Activated CD4-positive, alpha-beta memory T cell treated with anti-CD3 and anti-CD28 coated beads, Interleukin-2, amount 10 ng/mL, durations not matched to agents 7 days and 5 days (primary cell): ENCODE measurements around the gene ENOX1. TPM values are rescaled to one million over a fixed set of nuclear protein-coding genes. Genes with fewer than 3 reads are reported as not detected.

Experiments used
- CTCF ChIA-PET: fragments of 350-600 bp; sonication (Branson Sonifier 250); formaldehyde crosslinking; loops from one replicate; lab custom pipeline; 2021; ENCODE audit warnings: antibody characterized with exemption, inconsistent platforms; lab: Charles Lee
- POLR2A ChIA-PET: fragments of 350-600 bp; sonication (Branson Sonifier 250); formaldehyde crosslinking; loops from one replicate; lab custom pipeline; 2021; ENCODE audit warnings: antibody characterized with exemption; lab: Charles Lee
- DNase-seq: peaks from one replicate; pipeline ENCODE4 v3.0.0-alpha.2; 2020
- H3K27ac Mint-ChIP-seq: one replicate; pipeline ENCODE4 v1.8.0; 2021; ENCODE audit warnings: mild to moderate bottlenecking, mixed read lengths
- H3K27me3 Mint-ChIP-seq: one replicate; pipeline ENCODE4 v1.8.0; 2021; ENCODE audit warnings: mixed read lengths
- H3K36me3 Mint-ChIP-seq: one replicate; pipeline ENCODE4 v1.8.0; 2021; ENCODE audit warnings: low read depth, mixed read lengths
- H3K4me1 Mint-ChIP-seq: one replicate; pipeline ENCODE4 v1.8.0; 2021; ENCODE audit warnings: mixed read lengths
- H3K4me3 Mint-ChIP-seq: one replicate; pipeline ENCODE4 v1.8.0; 2021; ENCODE audit warnings: mild to moderate bottlenecking, mixed read lengths
- H3K9me3 Mint-ChIP-seq: one replicate; pipeline ENCODE4 v1.8.0; 2021; ENCODE audit warnings: mixed read lengths
- total RNA-seq, 2 experiments: library from RNA; stranded (reverse); gene quantifications; one replicate each; pipeline ENCODE4 v1.2.3, GENCODE V29; 2021

ENOX1 gene
- total RNA-seq, 2 experiments from 2014 or later: 0.25 to 0.38 TPM

DNA sequence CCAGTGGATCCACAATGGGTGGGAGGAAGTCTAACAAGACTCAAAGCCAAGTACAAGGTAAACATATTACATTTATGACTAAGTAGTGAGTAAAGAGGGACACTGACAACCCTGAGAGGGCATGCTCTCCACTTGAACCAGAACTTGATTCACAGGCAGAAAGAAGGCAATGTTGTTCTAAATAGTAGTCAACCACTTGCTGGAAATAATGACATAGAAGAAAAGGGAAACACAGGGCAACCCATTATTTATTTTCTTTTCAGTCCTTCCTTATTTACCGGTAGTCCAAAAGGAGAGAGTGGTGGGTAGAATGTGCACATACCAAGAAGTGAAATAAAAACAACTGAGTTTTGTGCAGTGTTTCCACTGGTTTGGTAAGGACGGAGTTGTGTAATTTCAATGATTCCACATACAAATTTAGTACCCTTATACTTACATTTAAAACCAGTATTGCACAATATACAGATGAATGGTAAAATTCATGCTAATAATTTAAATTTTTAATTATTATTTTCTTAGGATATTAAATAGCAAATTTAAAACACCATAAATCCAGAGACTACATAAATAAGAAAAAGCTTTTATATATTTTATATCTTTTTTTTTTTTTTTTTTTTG is 65.9 kb downstream of the ENOX1 start:
- no peaks in the 10 kb centered on the region for H3K4me1 Mint-ChIP-seq
- DNase-seq: no peak
- ChIA-PET POLR2A (no interaction called here), CTCF (no interaction called here)
- no peaks in the 10 kb centered on the region for H3K36me3 Mint-ChIP-seq
- H3K27me3 Mint-ChIP-seq: peaks cover 6% of the 10 kb centered on the region
- H3K27ac Mint-ChIP-seq: no peak overlapping the region
- no peaks in the 10 kb centered on the region for H3K9me3 Mint-ChIP-seq
- H3K4me3 Mint-ChIP-seq: no peak overlapping the region

DNA sequence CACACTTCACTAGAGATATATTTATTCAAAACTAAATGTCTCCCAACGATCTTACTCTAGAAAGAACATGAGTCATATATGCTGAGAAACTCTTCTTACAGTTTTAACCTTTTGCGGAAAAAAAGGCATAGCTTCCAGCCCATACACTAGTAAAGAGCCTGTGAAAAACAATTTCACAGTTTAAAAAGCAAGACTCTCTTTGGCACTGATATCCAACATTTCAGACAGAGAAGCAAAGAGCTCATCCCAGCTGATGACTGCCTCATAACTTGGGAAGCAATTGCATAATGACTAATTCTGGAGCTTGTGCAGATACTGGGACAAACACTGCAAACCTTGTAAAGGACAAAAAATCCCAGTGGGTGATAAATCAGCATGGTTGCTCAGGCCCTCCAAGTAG is 88.0 kb downstream of the ENOX1 start:
- Mint-ChIP-seq H3K27ac (no peak overlapping the region), H3K4me3 (no peak overlapping the region), H3K27me3 (peaks cover 9% of the 10 kb centered on the region), H3K4me1 (no peaks in the 10 kb centered on the region), H3K36me3 (no peaks in the 10 kb centered on the region), H3K9me3 (no peaks in the 10 kb centered on the region)
- ChIA-PET POLR2A (no interaction called here), CTCF (no interaction called here)
- DNase-seq: no peak

DNA sequence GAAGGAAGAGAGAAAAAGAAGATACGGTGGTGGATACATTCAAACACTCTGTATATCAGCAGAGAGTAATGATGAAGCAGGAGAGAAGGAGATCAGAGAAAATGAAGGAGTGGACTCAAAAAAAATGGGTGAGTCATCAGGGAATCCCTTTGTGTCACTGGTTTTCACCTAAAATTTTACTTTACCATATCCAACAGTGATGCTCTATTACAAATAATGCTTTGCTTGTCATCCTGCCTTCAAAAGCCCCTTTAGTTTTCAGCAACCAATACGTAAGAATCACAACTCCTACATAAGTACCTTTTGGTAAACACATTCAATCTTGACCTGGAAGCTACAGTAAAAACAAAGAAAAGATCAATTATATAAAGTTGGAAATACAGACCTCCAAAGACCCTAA is 88.8 kb downstream of the ENOX1 start:
- no peaks in the 10 kb centered on the region for H3K4me1 Mint-ChIP-seq
- POLR2A ChIA-PET: no interaction called here
- H3K9me3 Mint-ChIP-seq: no peaks in the 10 kb centered on the region
- H3K36me3 Mint-ChIP-seq: no peaks in the 10 kb centered on the region
- H3K27me3 Mint-ChIP-seq: peaks cover 9% of the 10 kb centered on the region
- H3K27ac Mint-ChIP-seq: no peak overlapping the region
- CTCF ChIA-PET: no interaction called here
- no peak for DNase-seq
- H3K4me3 Mint-ChIP-seq: no peak overlapping the region

DNA sequence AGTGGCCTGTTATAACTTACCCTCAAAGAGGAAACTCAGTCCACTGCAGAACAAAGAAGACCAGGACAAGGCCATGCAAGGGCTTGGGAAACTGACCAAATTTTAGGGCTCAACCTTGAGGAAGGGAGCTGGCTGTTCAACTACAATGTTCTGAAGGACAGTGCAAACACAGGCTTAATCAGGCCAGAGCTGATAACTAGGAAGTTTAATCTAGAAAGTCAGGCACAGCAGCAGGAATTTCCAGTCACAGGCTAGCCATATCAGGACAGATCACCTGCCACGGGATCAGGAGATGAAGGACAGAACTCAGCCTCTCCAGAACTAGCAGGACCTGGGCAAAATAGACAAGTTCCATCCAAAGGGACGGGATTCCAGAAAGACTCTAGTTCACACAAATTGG is 89.4 kb downstream of the ENOX1 start:
- Mint-ChIP-seq H3K36me3 (no peaks in the 10 kb centered on the region), H3K4me3 (no peak overlapping the region), H3K4me1 (no peaks in the 10 kb centered on the region), H3K9me3 (no peaks in the 10 kb centered on the region), H3K27me3 (peaks cover 9% of the 10 kb centered on the region), H3K27ac (no peak overlapping the region)
- CTCF ChIA-PET: no interaction called here
- DNase-seq: no peak
- POLR2A ChIA-PET: no interaction called here

- H3K36me3 Mint-ChIP-seq: no peaks in the 10 kb centered on the region
- no peak for DNase-seq
- H3K27me3 Mint-ChIP-seq: peaks cover 11% of the 10 kb centered on the region
- H3K4me1 Mint-ChIP-seq: no peaks in the 10 kb centered on the region
- ChIA-PET CTCF (no interaction called here), POLR2A (no interaction called here)
- no peak overlapping the region for H3K4me3 Mint-ChIP-seq
- H3K9me3 Mint-ChIP-seq: no peaks in the 10 kb centered on the region
- H3K27ac Mint-ChIP-seq: no peak overlapping the region
Measured at GRCh38 chr13:43694146-43694664, 92.6 kb downstream of the ENOX1 start.

DNA sequence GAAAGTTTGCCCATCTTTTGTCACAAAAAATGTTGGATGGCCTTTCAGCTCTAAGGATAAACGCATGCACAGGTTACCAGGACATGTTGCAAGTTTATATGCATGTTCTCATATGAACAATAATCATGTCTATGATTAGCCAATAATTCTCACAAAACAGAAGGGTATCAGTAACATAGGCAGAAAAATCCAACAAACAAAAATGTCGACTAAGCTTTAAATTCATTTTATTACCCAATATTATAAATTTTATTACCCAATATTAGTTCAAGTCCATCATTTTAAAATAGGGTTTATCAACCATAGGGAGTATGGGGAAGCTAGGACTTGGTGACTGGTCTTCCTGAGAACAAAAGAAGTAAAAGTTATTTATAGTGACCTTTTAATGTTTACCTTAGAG is 93.1 kb downstream of the ENOX1 start:
- Mint-ChIP-seq H3K9me3 (no peaks in the 10 kb centered on the region), H3K4me1 (no peaks in the 10 kb centered on the region), H3K4me3 (no peak overlapping the region), H3K36me3 (no peaks in the 10 kb centered on the region), H3K27ac (no peak overlapping the region), H3K27me3 (peaks cover 15% of the 10 kb centered on the region)
- no peak for DNase-seq
- ChIA-PET CTCF (no interaction called here), POLR2A (no interaction called here)

DNA sequence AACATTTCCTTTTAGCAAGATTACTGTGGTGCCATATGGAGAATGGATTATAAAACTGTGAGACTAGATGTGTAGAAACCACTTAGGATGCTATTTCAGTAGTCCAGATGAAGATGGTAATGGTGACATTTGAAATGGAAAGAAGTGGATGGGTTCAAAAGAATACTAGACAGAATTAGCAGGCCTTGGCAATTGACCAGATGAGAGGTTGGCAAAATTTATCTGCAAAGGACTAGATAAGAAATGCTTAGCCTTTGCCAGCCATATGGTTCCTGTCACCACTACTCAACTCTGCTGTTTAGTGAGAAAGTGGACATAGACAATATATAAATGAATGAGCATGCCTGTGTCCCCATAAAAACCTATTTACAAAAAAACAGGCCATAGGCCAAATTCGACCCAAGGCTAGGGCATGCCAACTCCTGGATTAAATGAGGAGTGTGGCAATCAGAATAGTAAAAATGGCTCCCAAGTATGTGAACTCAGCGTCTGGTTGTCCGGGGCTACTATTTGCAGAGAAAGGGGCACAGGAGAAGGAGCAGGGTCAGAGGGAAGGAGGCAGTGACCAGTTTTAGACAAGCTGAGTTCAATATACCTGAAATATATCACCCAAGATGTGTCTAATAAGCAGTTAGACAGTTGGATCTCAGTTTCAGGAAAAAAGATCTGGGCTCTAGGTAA is 98.4 kb downstream of the ENOX1 start:
- CTCF ChIA-PET: no interaction called here
- DNase-seq: no peak
- Mint-ChIP-seq H3K27me3 (peaks cover 12% of the 10 kb centered on the region), H3K4me1 (no peaks in the 10 kb centered on the region), H3K36me3 (no peaks in the 10 kb centered on the region), H3K9me3 (no peaks in the 10 kb centered on the region), H3K4me3 (no peak overlapping the region), H3K27ac (no peak overlapping the region)
- POLR2A ChIA-PET: no interaction called here

DNA sequence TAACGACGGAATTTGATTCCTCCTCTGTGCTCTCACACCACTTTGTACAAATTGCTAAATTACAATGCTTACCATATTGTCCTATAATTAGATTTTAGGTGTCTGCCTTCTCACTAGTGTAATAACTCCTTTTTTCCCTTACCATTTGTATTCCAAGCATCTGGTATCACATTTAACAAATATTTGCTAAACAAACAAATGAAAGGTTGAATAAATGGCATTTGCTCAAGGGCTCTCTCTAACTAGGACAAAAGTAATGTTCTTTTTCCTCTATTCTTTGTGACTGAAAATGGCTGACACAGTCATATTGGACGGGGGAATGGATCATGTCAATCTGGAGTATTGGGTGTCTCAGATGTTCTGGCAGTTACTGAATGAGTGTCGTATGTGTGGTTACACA is 99.7 kb downstream of the ENOX1 start:
- Mint-ChIP-seq H3K27ac (no peak overlapping the region), H3K36me3 (no peaks in the 10 kb centered on the region), H3K9me3 (no peaks in the 10 kb centered on the region), H3K4me1 (no peaks in the 10 kb centered on the region), H3K27me3 (peaks cover 12% of the 10 kb centered on the region), H3K4me3 (no peak overlapping the region)
- ChIA-PET POLR2A (no interaction called here), CTCF (no interaction called here)
- no peak for DNase-seq

- H3K27ac Mint-ChIP-seq: no peak overlapping the region
- H3K4me1 Mint-ChIP-seq: no peaks in the 10 kb centered on the region
- no peak for DNase-seq
- CTCF ChIA-PET: no interaction called here
- POLR2A ChIA-PET: no interaction called here
- H3K36me3 Mint-ChIP-seq: no peaks in the 10 kb centered on the region
- H3K4me3 Mint-ChIP-seq: no peak overlapping the region
- no peaks in the 10 kb centered on the region for H3K9me3 Mint-ChIP-seq
- H3K27me3 Mint-ChIP-seq: peaks cover 12% of the 10 kb centered on the region
Measured at GRCh38 chr13:43686557-43686956, 100.2 kb downstream of the ENOX1 start.

DNA sequence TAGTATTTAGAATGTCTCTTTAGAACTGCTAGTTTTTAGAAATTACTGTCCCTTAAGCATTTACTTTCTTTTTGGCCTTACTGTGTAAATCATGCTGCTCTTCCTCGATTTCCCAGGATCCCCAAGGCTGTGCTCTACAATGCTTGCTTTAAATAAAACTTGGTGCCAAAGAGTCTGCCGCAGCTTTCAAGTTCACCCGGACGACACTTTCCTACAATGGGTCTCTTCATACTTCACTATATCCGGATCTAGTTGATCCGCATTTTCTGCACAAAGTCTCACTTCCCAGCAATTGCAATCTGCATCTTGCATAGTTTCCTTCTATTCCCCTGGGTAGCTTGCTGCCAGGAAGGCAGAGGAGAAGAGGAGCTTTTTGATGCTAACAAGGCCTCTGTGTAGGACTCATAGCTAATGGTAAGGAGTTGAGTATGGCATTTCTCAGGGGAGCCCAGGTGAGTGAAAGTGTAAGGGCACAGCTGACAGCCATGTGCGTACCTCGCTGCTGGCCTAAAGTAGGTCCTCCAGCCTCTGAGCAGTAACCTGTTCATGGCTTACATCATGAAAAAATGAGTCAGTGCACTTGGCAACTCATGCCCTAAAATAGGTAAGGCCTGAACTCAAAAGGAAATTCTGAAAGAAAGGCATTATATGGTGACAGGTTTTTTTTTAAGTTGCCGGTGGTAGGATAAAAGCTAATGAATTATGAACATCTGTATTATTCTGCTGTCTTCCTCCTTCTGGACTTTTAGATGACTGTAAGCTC is 101.6 kb downstream of the ENOX1 start:
- H3K27me3 Mint-ChIP-seq: peaks cover 6% of the 10 kb centered on the region
- no peaks in the 10 kb centered on the region for H3K9me3 Mint-ChIP-seq
- CTCF ChIA-PET: interaction anchor here (0.8 kb wide), 1 partner anchor 598 kb away, joined by 4 read pairs; no protein-coding TSS in a partner anchor
- H3K4me1 Mint-ChIP-seq: no peaks in the 10 kb centered on the region
- no peak overlapping the region for H3K4me3 Mint-ChIP-seq
- no peaks in the 10 kb centered on the region for H3K36me3 Mint-ChIP-seq
- no peak overlapping the region for H3K27ac Mint-ChIP-seq
- POLR2A ChIA-PET: no interaction called here
- no peak for DNase-seq

DNA sequence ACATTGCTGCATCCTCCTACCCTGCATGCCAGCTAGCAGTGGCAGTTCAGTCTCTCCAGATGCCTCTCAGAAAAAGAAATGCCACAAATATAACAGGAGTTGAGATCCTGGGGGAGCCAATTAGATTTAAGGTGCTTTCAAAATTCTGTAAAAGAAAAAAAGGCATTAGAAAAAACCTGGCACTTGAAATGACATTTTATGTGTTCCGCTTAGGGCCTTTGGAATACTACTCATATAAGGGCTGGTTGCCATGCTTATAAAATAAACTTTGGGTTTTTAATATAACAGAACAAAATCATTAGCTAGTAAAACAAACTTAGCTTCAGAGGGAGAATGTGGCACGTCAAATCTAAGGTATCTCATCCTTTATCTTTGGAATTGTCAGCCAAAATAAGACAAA is 104.1 kb downstream of the ENOX1 start:
- ChIA-PET POLR2A (interaction anchor here (0.8 kb wide), 1 partner anchor 90 kb away, joined by 3 read pairs; no protein-coding TSS in a partner anchor), CTCF (no interaction called here)
- no peaks in the 10 kb centered on the region for H3K36me3 Mint-ChIP-seq
- no peak overlapping the region for H3K4me3 Mint-ChIP-seq
- H3K27ac Mint-ChIP-seq: no peak overlapping the region
- peaks cover 1% of the 10 kb centered on the region for H3K27me3 Mint-ChIP-seq
- H3K9me3 Mint-ChIP-seq: no peaks in the 10 kb centered on the region
- DNase-seq: no peak
- no peaks in the 10 kb centered on the region for H3K4me1 Mint-ChIP-seq

DNA sequence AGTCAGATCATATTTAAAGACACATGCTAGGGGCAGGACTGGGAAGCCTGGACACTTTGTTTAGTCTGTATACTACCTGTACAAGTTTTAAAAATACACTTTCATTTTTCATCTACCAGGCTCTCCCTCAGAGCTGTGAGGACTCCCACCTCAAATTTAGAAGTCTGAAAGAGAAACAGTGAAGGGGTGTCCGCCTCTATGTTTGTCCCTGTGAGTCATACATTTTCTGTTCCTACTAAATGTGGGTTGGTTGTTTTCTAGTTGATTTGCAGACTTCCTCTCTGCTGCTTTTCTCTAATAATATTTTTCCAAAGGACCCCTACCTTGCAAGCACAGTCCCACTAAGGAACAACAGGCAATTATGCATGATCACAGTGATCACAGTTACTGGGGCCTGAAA is 110.5 kb downstream of the ENOX1 start:
- Mint-ChIP-seq H3K9me3 (no peaks in the 10 kb centered on the region), H3K4me3 (no peak overlapping the region), H3K4me1 (no peaks in the 10 kb centered on the region), H3K36me3 (no peaks in the 10 kb centered on the region), H3K27ac (no peak overlapping the region), H3K27me3 (no peaks in the 10 kb centered on the region)
- no peak for DNase-seq
- ChIA-PET CTCF (no interaction called here), POLR2A (no interaction called here)

- Mint-ChIP-seq H3K27ac (no peak overlapping the region), H3K4me1 (no peaks in the 10 kb centered on the region), H3K9me3 (no peaks in the 10 kb centered on the region), H3K4me3 (no peak overlapping the region), H3K27me3 (peaks cover 3% of the 10 kb centered on the region), H3K36me3 (no peaks in the 10 kb centered on the region)
- CTCF ChIA-PET: no interaction called here
- POLR2A ChIA-PET: no interaction called here
- DNase-seq: no peak
Measured at GRCh38 chr13:43675577-43675976, 111.2 kb downstream of the ENOX1 start.
